ENCODE data around the gene UBL5.

Gene UBL5

DNA sequence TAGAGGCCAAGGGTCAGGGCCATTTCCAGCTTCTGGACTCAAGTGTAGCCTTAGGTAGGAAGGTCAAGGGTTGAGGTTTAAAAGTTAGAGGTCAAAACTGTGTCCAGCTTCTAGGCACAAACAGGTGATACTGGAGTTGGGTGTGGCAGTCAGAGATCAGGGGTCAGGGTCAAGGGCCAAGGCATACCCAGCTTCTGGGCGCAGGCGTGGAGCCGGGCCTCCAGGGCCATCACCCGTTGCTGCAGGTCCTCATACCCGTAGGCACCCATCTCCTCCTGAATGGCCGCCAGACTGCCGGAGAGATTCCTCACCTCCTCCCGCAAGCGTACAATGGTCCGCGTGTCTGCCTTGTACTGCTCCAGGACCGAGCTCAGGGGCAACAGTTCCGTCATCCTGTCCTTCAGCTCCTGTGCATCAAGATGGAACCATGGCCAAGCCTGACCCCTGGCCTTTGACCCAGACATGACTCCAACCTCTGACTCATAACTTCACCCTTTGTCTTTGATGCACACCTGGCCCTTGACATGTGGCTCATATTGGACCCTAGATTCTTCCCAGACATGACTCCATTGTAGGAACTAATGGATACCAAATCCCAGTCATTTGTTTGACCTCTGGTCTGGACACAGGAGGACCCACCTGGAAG lies 29.5 kb downstream of the UBL5 start:
- no peak for DNase-seq

GRCh38 chr19:9857920-9858746 lies 30.4 kb downstream of the UBL5 start:
- no peak for DNase-seq

DNA sequence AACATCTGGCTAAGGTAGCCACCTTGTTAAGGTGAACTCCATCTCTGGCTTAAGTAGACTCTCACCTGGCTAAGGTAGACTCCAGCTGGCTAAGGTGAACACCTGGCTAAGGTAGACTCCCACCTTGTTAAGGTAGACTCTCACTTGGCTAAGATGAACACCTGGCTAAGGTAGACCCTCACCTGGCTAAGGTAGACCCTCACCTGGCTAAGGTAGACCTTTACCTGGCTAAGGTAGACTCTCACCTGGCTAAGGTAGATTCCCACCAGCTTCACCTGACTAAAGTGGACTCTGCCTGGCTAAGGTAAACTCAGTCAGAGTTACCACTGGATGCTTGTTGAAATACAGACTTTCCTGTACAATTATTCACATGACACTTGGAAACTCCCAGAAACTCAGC lies 31.0 kb downstream of the UBL5 start:
- DNase-seq = no peak

GRCh38 chr19:9860407-9860806 lies 32.7 kb downstream of the UBL5 start:
- DNase-seq = no peak

GRCh38 chr19:9861503-9861902 lies 33.8 kb downstream of the UBL5 start:
- no peak for DNase-seq

- no peak for DNase-seq
Observed at GRCh38 chr19:9862938-9863337, 35.2 kb downstream of the UBL5 start.

- DNase-seq = no peak
Observed at GRCh38 chr19:9863759-9864158, 36.0 kb downstream of the UBL5 start.

DNA sequence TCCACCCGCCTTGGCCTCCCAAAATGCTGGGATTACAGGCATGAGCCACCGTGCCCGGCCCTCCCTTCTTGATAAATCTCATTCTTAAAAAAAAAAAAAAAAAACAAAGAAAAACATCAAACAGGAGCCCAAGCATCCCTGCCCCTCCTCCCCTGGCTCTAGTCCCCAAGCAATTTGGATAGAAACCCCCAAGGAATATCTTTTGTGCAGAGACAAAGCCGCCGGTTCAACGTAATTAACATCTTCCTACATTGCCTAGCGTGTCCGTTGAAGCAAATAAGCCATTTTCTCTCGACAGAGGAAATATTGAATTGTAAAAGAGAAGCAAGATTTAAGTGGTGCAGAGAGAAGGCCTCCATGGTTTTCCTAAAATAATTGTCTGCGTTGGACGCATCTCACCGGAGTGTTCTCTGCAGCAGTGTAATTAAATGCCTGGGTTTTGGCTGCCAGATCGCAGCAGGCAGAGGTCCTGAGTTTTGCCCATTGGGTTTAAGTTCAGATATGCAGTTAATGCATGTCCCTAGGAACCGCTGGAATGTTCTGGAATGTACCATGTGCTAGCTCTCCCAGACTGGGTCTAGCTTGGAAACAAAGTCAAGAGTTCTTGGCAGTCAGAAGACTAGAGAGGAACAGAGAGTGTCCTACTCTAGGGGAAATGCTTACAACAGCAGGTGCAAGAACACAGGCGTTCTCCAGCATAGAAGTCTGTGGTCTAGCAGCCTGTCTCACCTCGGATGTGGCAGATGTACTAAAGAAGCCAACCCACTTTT lies 38.2 kb downstream of the UBL5 start:
- DNase-seq = no peak

- no peak for DNase-seq
Observed at GRCh38 chr19:9868983-9869617, 41.4 kb downstream of the UBL5 start.

DNA sequence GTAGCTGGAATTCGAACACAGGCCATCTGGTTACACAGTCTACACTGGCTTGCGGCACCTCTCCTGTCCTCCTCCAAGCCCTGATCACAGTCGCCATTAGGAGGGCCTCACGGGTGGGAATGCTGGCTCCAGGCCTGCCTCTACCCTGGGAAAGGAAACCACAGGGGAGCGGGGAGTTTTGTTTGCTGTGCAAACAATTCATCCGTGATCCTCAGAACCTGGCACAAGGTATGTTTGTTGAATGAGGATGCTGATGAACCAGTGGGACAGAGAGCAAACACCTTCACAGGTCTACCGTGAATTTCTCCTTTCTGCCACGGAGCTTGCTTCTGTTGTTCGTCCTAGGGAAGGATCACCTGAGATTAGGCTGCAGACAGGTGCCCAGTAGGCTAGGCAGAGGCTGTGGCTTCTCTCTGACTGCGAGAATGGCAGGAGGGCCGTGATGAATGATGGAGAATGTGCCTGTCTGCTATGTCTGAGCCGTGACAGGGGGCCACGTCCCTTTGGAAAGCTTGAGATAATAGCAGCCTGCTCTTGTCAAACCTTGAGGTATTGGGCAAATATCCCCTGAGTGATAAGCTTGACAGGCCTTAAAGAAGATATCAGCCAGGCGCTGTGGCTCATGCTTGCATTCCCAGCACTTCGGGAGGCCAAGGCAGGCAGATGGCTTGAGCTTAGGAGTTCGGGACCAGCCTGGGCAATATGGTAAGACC lies 44.1 kb downstream of the UBL5 start:
- no peak for DNase-seq

DNA sequence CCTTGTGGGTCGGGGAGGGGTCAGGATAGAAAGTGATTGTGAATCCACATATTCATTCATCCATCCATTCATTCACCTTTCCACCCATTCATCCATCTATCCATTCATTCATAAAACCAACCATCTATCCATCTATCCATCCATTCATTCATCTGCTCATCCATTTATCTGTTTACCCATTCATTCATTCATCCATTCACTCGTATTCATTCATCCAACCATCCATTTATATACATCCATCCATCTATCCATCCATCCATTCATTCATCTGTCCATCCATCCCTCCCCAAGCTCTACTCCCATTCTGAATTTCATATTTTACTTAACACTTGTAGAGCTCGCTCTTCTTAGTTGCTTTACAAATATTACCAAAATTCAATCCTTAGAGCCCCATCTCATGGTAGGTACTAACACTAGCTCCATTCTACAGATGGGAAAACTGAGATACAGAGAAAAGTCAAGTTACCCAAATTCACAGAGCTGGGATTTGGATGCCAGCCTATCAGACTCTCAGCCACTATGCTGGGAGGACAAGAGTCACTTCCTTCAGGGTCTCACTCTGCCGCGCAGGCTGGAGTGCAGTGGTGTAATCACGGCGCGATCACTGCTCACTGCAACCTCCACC lies 45.0 kb downstream of the UBL5 start:
- DNase-seq = no peak

- no peak for DNase-seq
Observed at GRCh38 chr19:9875031-9875627, 47.4 kb downstream of the UBL5 start.

- no peak for DNase-seq
Observed at GRCh38 chr19:9875796-9876195, 48.1 kb downstream of the UBL5 start.

DNA sequence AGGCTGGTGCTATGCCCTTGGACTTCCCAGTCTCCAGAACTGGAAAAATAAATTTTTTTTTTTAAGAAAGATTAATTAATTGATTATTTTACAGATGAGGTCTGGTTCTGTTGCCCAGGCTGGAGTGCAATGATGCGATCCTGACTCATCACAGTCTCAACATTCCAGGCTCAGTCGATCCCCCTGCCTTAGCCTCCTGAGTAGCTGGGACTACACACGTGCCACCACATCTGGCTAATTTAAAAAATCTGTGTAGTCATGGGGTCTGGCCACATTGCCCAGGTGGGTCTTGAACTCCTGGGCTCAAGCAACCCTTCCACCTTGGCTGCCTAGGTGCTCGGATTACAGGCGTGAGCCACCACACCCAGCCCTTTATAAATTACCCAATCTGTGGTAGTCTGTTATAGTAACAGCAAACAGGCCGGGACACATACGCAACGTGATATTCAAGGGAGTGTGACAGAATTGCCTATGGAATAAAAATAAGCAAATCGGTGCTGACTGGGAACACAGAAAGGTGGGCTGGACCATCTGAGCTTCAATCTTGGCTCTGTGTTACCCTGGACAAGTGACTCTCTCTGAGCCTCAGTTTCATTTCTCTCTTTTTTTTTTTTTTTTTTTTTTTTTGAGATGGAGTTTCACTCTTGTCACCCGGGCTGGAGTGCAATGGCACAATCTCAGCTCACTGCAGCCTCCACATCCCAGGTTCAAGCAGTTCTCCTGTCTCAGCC lies 50.2 kb downstream of the UBL5 start:
- no peak for DNase-seq

DNA sequence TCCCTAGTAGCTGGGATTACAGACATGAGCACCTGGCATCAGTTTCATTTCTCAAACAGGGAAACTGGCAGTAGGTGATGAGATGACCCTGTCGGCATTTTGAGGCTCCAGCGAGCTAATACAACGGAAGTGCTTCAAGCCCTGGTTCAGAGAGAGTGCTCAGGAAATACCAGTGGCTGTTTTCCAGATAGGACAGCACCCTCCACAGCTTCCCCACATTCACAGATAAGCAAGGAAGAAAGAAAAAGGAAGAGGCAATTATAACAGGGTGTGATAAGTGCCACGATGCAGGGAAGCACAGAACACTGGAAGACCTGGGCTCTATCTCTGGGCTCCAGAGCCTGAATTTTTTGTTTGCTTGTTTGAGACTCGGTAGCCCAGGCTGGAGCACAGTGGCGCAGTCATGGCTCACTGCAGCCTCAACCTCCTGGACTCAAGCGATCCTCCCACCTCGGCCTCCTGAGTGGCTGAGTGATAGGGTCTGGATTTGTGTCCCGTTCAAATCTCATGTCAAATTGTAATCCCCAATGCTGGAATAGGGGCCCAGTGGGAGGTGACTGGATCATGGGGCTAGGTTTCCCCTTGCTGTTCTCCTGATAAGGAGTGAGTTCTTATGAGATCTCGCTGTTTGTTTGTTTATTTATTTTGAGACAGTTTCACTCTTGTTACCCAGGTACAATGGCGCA lies 50.9 kb downstream of the UBL5 start:
- DNase-seq = no peak
